Measurements from ENCODE around the gene MRPS18C. TPM values are rescaled to one million over a fixed set of nuclear protein-coding genes. Genes with fewer than 3 reads are reported as not detected.
"Not testable (repeated sequence)": the region's sequence is repeated elsewhere in the genome, so short reads cannot be mapped to it uniquely, and the experiment has no call there.

The MRPS18C gene
- total RNA-seq, 1 donor from 2014 or later = 30.0 TPM

DNA sequence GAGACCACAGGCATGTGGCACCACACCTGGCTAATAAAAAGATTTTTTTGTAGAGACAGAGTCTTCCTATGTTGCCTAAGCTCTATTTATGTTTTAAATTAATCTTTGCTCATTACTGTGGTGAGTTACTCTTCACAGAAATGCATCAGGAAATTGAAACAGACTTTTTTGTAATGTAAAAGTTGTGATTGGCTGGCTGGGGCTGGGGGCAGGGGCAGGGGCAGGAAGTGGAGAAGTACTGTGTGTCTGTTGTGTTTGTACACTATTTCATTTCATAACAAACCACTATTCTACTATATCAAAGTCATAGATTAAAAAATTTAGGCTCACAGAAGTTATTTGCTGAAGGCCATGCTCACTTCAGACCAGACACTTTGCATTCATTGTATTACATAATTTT lies 48.1 kb downstream of the MRPS18C start:
- H3K4me3 ChIP-seq = no peak overlapping the region
- peak overlapping the region; percentile 49 for H3K27ac ChIP-seq
- no peak for TF ChIP-seq CTCF (IDR thresholded peaks at IDR 0.05)
- no peaks in the 10 kb centered on the region for H3K27me3 ChIP-seq
- no peak for DNase-seq
- no peaks in the 10 kb centered on the region for H3K9me3 ChIP-seq
- H3K4me1 ChIP-seq = no peaks in the 10 kb centered on the region
- intact Hi-C loops (cut with DNase I) = loop anchor here (10.0 kb wide), 1 partner anchor 131 kb away; no protein-coding TSS in a partner anchor
- no peak for ATAC-seq
- no peaks in the 10 kb centered on the region for H3K36me3 ChIP-seq

GRCh38 chr4:83504503-83504902 lies 48.6 kb downstream of the MRPS18C start:
- Histone ChIP-seq H3K27ac (peak overlapping the region; percentile 49), H3K4me1 (no peaks in the 10 kb centered on the region), H3K9me3 (no peaks in the 10 kb centered on the region), H3K4me3 (no peak overlapping the region), H3K27me3 (no peaks in the 10 kb centered on the region), H3K36me3 (no peaks in the 10 kb centered on the region)
- DNase-seq (no peak), ATAC-seq (peak; percentile 62)
- no peak for TF ChIP-seq CTCF (IDR thresholded peaks at IDR 0.05)
- intact Hi-C loops (cut with DNase I) = loop anchor here (10.0 kb wide), 1 partner anchor 130 kb away; no protein-coding TSS in a partner anchor

DNA sequence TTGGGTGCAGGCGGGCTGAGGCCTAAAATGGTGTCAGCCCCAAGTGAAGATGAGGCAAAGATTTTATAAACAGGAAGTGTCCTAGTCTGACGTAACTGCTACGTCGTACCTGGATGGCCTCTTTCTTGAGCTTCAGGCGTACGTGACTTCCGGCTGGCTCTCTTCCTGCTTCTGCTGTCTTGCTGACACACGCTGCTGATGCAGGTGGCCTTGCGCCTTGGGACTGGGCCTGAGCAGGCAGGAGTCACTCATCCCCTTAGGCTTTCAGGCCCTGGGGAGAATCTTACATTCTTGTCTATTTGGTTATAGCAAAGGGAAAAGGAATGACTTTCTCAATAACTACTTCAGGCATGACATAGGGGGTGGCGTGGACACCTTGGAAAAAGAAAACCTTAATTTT lies 49.1 kb downstream of the MRPS18C start:
- DNase-seq (no peak), ATAC-seq (no peak)
- intact Hi-C loops (cut with DNase I) = loop anchor here (10.0 kb wide), 1 partner anchor 130 kb away; no protein-coding TSS in a partner anchor
- H3K4me3 ChIP-seq = no peak overlapping the region
- H3K9me3 ChIP-seq = no peaks in the 10 kb centered on the region
- H3K27ac ChIP-seq = no peak overlapping the region
- no peaks in the 10 kb centered on the region for H3K36me3 ChIP-seq
- no peak for TF ChIP-seq CTCF (IDR thresholded peaks at IDR 0.05)
- H3K27me3 ChIP-seq = no peaks in the 10 kb centered on the region
- no peaks in the 10 kb centered on the region for H3K4me1 ChIP-seq

DNA sequence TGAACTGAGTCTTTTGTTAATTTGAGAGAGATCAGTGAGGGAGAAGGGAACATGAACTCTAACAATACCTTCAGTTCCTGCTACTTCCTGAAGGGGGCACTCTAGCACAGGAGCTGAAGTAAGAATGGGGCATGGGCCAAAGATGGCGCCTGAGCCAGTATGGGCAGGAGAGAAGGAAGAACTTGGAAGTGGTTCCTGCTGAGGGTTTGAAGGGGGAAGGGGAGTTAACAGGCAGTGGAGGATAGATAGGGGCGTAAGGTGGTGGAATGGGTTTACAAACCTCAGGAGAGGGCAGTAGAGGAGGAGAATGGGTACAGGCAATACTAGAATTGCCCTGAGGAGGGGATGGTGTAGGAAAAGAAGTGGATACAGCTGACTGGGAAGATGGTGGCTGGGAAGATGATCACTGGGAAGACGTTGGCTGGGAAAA lies 53.3 kb downstream of the MRPS18C start:
- DNase-seq (peak; percentile 70), ATAC-seq (peak; percentile 86)
- H3K36me3 ChIP-seq, H3K9me3 ChIP-seq, H3K27me3 ChIP-seq, H3K4me3 ChIP-seq, H3K4me1 ChIP-seq, H3K27ac ChIP-seq: not testable (repeated sequence)
- peak; percentile 82 for TF ChIP-seq CTCF (IDR thresholded peaks at IDR 0.05)
- intact Hi-C loops (cut with DNase I) = loop anchor here (10.0 kb wide), 1 partner anchor 126 kb away; no protein-coding TSS in a partner anchor

- ATAC-seq (no peak), DNase-seq (no peak)
- Histone ChIP-seq H3K4me3 (no peak overlapping the region), H3K36me3 (no peaks in the 10 kb centered on the region), H3K27ac (no peak overlapping the region), H3K27me3 (no peaks in the 10 kb centered on the region), H3K9me3 (no peaks in the 10 kb centered on the region), H3K4me1 (no peaks in the 10 kb centered on the region)
- no peak for TF ChIP-seq CTCF (IDR thresholded peaks at IDR 0.05)
- intact Hi-C loops (cut with DNase I) = no loop called here
Observed at GRCh38 chr4:83510442-83510841, 54.6 kb downstream of the MRPS18C start.

Other genes starting within 250 kb of the MRPS18C start
- gene COQ2, start 171.3 kb upstream of the MRPS18C start, total RNA-seq = 12.4 TPM
- 5.6 TPM for gene HPSE, start 121.2 kb upstream of the MRPS18C start, total RNA-seq
- 16.9 TPM for gene HELQ, start 235 bp upstream of the MRPS18C start, total RNA-seq
- gene ABRAXAS1, start 29.0 kb downstream of the MRPS18C start, total RNA-seq = 12.0 TPM
- gene GPAT3, start 80.0 kb downstream of the MRPS18C start, total RNA-seq = 8.3 TPM

Measured in upper lobe of right lung (tissue), 1 donor.